HG03432 (cell line): ENCODE measurements around the gene ANKRD13A.
"Not testable (repeated sequence)": the region's sequence is repeated elsewhere in the genome, so short reads cannot be mapped to it uniquely, and the experiment has no call there.

Source experiments
- ATAC-seq: cut with Tn5 transposase; IDR thresholded peaks from one replicate; pipeline ENCODE4 v1.9.1; 2021; ENCODE audit warnings: mild to moderate bottlenecking, moderate library complexity; ENCODE audit not compliant: unreplicated experiment

Gene ANKRD13A

DNA sequence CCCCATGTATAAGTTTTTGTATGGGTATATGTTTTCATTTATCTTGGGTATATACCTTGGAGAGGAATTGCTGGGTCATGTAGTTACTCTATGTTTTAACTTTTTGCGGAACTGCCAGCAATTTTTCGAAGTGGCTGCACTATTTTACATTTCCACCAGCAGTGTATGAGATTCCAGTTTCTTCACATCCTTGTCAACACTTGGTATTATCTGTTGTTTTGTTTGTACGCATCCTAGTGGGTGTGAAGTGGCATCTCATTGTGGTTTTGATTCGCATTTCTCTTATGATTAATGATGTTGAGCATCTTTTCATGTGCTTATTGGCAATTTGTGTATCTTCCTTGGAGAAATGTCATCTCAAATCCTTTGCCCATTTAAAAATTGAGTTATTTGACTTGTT, 6.9 kb downstream of the ANKRD13A start:
- ATAC-seq, result no peak

DNA sequence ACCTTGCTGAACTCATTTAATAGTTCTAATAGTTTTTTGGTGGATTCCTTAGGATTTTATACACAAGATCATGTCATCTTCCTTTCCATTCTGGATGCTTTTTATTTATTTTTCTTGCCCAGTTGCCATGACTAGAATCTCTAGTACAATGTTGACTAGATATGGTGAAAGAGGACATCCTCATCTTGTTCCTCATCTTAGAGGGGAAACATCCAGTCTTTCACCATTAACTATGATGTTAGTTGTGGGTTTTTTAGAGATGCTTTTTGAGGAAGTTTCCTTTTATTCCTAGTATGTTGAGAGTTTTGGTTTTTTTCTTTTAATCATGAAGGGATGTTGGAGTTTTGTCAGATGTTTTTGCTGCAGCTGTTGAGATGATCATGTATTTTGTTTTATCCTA, 8.7 kb downstream of the ANKRD13A start:
- ATAC-seq, result no peak

DNA sequence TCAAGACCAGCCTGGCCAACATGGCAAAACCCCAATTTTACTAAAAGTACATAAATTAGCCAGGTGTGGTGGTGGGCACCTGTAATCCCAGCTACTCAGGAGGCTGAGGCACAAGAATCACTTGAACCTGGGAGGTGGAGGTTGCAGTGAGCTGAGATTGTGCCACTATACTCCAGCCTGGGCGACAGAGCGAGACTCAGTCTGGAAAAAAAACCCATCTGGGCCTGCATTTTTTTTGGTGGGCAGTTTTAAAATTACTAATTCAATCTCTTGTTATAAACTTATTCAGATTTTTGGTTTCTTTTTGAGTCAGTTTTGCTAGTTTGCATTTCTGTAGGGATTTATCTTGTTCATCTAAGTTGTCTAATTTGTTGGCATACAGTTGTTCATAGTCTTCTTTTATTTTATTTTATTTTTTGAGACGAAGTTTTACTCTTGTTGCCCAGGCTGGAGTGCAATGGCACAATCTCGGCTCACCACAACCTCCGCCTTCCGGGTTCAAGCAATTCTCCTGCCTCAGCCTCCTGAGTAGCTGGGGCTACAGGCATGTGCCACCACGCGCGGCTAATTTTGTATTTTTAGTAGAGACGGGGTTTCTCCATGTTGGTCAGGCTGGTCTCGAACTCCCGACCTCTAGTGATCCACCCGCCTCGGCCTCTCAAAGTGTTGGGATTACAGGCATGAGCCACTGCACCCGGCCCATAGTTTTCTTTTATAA, 9.6 kb downstream of the ANKRD13A start:
- ATAC-seq, result not testable (repeated sequence)

DNA sequence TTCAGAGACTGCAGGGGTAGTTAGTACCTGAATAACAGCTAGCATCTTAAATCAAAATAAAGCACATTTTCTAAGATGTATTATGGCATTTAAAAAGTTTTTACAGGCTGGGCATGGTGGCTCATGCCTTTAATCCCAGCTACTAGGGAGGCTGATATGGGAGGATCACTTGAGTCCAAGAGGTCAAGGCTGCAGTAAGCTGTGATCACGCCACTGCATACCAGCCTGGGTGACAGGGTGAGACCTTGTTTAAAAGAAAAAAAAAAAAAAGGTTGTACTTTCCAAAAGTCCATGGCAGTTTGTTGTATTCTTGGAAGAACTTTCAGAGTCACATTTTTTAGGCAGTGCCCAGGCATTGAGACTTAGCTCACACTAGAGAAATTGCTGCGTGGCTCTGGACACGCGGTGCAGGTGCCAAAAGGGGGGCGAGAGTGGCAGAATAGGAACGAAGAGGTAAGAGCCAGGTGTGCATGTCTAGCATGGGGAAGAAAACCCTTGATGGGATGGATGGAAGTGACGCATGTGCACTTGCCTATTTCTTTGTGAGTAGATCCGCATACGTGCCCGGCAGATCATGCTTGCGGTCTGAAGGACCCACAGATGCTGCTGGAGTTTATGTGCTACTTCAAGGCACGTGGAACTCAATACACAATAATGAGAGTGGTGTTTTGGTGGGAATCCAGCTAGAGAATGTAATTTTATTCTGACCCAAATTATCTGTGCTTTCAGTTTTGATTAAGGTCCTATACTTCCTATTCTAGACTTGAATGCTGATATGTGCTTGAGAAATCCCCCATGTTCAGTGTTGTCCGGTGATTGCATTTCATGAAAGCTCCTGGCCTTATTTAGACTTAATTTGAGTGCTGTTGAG, 11.9 kb downstream of the ANKRD13A start:
- peak; percentile 49 for ATAC-seq

DNA sequence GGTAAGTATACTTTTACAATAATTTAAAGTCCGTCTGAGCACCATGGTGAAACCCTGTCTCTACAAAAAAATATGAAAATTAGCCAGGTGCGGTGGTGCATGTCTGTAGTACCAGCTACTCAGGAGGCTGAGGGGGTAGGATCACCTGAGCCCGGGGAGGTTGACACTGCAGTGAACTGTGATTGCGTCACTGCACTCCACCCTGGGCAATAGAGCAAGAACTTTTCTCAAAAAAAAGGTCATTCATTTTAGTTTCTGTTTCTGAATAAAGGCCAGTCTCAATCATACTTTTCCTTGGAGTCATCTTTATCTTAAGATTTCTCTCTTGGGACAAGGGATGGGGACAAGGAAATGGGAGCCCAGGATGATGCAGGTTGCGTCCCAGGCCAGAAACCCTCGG, 12.9 kb downstream of the ANKRD13A start:
- ATAC-seq, result peak; percentile 70

DNA sequence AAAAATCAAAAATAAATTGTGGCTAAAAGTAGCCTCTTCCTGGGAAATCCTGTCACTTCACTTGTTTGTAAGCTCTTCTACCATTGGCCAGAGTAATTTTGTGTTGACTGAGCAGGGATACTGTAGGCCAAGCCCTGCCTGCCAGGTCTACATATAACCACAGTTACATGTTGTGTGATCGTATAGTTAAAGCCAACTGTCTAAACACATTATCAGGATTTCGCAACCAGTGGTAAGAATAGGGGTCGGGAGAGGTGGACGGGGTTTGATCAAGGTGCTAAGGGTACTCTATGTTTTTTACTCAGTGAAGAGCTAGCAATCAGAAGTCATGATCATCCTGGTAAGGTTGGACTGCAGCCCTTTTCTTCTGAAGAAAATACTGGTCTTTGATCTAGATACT, 13.4 kb downstream of the ANKRD13A start:
- no peak for ATAC-seq

DNA sequence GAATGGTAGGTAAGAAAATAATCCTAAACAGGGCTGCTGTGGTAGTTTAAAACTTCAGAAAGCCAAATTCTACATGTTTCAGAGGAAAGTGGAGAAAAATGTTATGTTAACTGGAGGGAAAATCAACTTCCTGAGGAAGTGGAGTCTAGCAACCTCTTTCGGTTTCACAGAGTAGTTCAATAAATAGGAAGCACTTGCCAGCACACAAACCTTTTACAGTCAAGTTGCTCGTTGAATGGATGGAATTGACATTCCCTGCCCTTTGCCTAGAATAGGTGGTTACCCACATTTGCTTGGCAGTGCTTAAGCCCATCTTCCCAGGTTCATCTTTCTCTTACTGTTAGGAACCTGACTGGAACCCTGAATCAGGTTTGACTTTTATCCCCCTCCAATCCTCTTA, 15.9 kb downstream of the ANKRD13A start:
- ATAC-seq, result no peak

DNA sequence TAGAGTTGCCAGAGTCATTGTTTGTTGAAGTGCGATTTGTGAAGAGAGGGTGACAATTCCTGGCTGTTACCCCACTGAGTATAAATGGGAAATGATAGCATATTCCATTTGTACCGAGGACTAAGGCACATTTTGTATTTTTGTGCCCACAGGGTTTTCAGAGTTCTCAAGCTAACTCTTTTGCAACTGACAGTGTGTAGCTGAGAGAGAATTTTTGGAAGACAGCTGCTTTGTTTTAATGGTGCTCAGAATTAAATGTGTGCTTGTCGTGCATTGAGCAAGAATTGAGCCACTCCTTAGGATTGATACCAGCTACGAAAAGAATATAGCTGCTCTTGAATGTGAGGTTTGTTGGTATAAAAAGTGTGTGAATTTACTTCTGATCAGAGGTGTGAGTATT, 21.7 kb downstream of the ANKRD13A start:
- ATAC-seq, result no peak

DNA sequence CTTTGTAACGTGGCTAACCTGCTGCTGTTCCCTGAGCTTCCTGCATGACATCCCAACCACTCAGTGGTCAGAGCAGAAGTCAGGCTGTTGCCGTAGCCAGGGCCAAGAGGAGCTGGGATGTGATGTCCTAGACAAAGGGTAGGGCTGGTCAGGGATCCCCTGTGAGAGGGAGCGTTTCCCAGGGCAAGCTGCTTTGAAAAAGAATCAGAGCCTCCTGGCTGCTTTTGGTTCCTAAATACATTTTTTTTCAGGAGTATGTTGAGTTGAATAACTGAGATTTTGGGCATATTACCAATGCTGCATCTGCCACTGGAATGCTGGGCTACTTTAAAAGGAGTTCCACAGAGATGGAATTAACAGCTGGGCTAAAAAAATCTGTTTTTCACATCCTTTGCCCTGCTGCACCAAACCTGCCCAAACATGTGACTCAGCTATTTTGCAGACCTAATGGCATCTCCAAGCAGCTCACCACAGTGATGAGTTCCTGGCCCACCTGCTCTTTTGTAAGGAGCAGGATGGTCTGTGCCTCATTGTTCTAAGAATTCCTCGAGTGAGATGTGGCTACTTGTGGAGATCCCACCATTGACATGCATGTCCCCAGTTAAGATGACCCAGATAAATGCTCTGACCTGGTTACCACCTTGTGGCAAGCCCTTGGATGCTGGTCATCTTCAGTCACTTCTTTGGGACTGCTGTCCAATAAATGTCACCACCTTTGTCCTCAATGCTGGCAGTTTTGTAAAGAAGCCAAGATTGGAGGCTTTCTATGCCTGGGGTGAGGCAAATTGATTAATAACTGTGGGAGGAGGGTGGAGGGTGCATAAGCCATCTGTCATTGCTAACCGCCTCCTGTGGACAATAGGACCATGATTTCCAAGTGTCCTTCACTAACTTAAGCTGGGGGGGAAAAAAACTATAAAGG, 24.1 kb downstream of the ANKRD13A start:
- no peak for ATAC-seq

DNA sequence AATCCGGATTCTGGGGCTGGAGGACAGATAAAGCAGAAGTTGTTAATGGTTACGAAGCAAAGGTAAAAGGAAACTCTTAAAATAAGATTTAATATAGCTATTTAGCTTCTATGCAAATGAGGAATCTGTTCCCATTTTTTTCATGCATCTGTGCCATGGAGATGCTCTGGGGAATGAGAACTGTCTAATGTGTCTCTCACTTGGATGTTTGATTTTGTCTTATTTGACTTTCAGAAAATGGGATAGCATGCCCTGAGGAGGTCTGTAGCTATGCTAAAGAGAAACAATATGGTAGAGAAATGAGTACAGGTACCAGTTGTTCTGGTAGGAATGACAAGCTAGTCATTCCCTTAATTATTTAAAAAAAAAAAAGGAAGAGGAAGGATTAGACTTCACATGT, 24.8 kb downstream of the ANKRD13A start:
- ATAC-seq, result no peak

DNA sequence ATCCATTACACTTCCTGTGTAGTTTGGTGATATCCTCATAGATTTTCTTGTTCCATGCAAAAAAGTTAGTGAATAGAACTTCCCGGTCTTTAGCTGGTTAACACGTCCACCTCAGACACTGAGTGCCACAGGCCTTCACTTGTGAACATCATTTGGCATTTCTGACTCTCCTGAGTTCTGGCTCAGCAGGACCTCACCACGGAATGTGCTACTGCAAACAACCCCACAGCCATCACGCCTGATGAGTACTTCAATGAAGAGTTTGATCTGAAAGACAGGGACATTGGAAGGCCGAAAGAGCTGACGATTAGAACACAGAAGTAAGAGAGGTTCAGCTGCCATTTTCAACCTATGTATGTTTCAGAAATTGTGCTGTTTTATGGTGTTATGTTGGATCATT, 29.1 kb downstream of the ANKRD13A start:
- ATAC-seq, result no peak

DNA sequence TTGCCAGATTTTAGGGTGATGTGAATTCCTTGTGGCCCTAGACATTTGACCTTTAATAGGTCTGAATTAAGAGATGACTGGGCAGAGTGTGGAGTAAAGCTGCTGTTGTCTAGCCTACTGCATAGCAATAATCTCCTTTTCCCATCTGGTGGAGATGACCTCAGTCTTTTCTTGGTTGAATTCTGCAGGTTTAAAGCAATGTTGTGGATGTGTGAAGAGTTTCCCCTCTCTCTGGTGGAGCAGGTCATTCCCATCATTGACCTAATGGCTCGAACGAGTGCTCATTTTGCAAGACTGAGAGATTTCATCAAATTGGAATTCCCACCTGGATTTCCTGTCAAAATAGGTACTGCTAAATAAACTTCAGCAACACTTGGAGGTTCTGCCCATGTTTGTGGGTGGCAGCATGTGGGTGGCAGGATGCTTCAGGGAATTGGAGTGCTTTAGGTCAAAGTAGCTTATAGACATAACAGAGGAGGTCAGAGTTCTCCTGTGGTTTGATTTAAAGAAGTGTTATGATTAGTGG, 30.1 kb downstream of the ANKRD13A start:
- no peak for ATAC-seq

DNA sequence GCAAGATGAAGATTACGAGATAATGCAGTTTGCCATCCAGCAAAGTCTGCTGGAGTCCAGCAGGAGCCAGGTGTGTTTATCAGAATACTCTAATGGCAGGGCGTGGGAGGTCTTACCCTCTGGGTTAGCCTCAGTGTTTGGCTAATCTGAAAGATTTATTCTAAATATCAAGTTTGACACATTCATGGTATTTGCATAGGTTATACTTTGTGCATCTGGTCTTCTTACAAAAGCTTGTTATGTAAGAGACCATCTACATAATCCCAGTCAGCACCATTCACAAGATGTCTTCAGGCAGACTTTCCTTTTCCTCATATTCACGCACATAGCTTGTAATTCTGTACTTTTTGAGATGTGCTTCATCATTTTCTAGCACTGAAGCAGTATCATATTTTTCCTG, 34.7 kb downstream of the ANKRD13A start:
- no peak for ATAC-seq

DNA sequence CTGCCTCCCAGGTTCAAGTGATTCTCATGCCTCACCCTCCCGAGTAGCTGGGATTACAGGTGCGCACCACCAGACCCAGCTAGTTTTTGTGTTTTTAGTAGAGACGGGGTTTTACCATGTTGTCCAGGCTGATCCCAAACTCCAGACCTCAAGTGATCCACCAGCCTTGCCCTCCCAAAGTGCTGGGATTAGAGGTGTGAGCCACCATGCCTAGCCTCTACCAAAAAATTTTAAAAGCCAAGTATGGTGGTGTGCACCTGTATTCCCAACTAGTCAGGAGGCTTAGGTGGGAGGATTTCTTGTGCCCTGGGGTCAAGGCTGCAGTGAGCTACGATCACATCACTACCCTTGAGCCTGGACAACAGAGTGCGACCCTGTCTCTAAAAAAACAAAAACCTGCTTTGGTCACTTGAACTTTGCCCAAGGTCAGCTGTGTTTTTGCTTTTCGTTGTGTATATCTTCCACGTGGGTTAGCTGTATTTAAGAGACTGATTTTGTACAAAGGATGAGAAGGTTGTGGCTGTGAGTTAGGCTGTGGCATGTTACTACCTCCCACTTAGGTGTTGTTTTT, 36.4 kb downstream of the ANKRD13A start:
- ATAC-seq, result no peak

DNA sequence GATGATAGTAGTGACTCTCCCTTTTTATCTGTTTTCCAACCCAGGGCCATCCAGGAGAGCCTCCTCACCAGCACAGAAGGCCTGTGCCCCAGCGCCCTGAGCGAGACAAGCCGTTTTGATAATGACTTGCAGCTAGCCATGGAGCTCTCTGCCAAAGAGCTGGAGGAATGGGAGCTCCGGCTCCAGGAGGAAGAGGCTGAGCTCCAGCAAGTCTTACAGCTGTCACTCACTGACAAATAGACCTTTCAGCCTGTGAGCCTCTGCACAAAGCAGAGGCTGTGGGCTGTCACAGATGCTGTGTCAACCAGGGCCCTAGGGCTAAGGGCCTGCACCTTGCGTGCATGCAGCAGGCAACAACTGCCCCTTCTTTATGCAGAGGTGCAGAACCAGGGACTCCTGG, 38.1 kb downstream of the ANKRD13A start:
- ATAC-seq, result no peak

DNA sequence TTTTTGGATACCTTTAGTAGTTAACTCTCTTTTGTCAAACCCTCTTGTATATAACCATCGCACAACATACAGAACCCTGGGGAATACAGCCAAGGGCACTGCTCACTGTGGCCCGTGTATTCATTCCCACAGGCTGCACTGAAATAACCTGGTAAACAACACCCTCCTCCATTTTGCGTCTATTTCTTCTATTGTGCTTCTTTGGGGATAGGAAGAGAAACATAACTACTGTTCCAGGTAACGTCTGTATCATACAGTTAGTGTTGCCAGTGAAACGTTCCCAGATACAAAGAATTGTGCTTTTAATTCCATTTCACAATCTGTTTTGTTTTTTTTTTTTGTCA, 39.5 kb downstream of the ANKRD13A start:
- no peak for ATAC-seq

DNA sequence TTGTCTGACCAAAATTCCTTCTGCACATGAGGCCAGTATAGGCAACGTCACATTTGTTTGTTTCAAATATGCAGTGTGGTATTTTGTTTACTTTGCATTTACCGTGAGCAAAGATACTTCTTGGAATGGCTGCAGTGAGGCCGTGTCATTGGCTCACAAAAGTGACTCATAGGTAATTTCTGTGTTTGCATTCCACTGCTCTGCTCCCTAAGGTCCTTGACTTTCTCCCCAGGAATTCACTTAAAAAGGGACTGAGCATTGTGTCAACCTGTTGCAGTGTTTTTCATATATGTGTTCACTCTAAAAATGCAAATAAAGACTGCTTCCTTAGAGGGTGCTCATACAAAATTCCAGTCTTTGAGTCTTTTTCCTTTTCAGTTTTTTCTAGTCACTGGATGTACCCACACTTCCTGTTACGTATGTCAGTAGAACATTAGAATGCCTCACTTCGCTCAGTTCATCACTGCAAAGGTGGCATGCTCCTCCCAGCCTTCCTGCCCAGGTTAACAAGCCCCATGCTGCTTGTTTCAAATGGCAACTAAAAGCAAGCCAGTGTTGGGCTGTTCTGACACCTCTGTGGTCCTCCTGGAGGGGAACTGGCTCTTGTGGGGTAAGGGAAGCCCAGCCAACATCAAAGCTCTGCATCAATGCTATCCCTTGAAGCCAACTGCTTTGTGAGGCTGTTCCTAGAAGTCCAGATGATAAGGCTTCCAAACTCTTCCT, 40.0 kb downstream of the ANKRD13A start:
- ATAC-seq, result no peak

DNA sequence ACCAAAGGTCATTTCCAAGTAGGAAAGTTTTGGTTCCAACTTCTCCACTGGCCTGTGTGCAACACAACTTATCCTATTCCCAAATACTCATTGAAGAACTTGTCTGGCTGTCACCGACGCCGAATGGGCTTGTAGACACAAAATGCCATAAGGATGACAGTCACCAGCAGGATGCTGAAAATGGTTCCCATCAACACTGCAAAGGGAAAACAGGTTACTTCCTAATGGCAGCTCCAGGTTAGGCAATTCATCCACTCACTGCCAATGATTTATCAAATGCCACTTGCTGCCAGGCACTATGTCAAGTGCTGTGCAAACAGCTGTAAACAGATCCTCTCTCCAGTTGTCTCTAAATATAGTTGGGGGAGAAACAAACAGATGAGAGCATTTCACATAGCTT, 43.0 kb downstream of the ANKRD13A start:
- ATAC-seq, result no peak

DNA sequence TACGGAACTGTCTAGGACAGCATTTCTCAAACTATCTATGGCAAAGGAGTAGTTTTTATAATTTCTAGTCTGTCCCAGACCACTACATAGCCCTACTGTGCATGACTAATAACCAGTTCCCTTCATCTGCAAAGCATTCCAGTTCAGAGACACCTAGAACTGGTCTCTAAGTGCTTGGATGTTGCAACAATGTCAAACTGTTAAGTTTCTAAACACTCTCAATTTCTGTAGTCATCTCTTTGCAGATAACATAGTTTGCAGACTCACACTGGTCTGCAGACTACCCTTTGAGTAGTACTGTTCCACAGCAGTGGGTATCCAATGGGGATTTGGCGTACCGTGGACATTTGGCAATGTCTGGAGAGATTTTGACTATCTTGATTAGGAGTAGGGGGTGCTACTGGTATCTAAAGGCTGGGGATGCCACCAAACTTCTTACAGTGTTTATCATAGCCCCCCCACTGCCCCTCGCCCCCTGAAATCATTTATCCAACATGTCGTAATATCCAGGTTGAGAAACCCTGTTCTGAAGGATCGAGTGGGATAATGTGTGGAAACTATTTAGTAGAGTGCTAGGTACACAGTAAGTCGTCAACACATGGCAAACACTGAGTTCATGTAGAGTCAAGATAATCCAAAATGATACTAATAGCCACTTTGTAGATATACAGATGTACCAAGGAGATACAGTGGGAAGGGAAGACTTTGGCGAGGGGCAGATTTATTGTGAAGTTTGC, 47.4 kb downstream of the ANKRD13A start:
- no peak for ATAC-seq
